GM18517 (cell line): ENCODE results near the gene SLCO3A1.
A peak's percentile ranks its signal among the peaks of the same experiment; 100 is the strongest.
"Not testable (repeated sequence)": the region's sequence is repeated elsewhere in the genome, so short reads cannot be mapped to it uniquely, and the experiment has no call there.

ENCODE experiments used
- ATAC-seq: cut with Tn5 transposase; IDR thresholded peaks from one replicate; pipeline ENCODE4 v1.9.1; 2021; ENCODE audit warnings: mild to moderate bottlenecking, moderate library complexity; ENCODE audit not compliant: unreplicated experiment

Gene SLCO3A1

DNA sequence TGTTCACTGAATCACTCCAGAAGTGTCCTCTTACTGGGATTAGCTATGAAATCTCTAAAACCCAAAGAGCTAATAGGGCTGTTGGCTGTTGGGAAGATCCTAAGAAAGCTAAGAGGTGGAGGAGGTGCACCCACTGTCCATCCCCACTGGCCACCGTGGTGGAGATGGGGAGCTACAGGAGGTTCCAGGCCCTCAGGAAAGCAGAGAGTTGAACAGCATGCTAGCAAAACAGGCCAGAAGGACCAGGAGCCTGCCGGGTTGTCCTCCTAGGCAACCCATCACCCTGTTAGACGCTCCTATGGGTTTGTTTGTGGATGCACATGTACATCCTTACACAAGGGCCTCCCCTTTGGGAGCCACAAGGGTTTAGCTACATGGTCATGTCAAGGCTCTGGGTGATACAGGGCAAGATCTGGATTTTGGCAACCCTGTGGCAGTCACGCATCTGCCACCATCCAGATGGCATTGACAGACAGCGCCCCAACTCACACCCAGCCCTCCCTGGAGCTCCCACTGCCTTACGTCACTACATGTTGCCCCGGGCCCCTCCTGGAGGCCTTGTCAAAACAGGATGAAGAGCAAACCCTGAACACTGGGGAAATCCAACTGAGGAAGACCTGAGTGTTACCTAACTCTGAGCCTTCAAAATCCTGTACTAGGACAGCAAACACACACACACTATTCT lies 208.1 kb downstream of the SLCO3A1 start:
- no peak for ATAC-seq

DNA sequence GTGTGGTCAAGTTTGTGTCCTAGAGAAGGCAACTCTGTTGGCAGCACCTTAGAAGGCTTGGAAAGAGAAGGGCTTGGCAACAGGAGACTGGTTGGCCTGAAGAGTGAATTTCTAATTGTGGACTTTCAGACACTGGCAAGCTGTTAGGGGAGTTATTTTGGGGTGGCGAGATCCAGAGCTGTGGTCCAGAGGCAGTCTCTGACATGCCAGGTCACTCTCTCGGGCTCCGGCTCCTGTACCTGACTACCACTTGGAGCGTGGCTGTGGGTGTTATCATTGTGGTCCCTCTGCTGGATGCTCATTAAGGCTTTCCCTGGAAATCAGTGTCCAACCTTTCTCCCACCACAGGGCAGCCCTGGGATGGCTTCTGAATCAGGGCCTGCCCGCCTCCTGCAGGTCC lies 209.0 kb downstream of the SLCO3A1 start:
- ATAC-seq, result no peak

DNA sequence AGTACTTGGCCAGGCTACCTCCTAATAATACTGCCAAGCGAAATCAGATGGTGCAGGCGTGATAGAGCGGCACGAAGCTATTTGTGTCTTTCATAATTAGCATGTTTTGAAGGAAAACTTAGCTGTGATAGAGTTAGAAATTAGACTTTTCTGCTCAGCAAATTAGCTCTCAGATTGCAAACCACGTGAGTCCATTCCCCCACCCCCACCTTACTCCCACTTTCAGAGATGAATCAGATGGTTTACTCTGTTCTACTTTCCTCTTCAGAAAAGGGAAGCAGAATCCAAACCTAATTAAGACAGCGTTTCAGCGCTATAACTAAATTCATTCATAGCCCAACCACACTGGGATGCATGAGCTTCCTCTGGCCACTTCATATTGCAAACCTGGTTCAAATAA lies 214.6 kb downstream of the SLCO3A1 start:
- no peak for ATAC-seq

DNA sequence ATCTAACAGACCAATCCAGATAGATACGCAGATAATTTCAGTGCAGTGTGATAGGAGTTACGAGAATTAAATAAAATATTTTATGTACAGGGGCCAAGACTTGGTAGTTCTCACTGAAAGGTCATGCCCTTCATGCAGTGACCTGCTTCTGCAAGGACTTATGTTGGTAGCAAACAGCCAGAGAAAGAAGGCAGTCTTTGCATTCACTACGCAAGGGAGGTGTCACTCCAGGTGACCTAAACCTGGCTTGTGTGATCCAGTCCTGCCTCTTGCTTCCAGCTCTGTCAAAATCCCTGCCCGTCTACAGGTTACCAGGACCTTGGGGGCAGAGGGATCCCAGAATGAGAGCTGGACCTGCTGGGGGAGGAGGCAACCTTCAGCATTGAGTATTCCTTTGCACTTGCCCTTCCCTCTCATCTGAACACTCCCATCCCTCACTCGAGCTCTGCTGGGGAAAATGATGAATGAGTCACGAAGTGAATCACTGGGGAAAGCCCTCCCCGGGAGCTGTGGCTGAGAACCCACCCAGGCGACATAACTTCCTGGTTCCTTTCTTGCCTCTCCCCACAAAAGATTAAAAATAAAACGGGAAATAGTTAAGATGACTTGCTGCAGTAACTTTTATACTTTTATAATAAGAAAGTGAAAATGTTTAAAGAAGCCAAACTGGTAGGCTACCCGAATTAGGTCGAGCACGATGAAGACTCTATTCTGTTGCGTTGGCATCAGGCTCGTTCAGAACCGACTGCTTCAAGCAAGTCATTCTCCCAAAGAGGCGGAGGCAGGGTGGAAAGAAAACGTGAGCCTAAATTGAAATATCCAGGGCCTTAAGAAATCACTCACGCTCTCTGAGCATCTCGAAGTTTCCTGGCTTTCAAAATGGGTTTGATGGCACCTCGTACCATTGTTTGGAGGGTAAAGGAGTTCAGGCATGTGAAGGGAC lies 216.1 kb downstream of the SLCO3A1 start:
- ATAC-seq, result no peak

DNA sequence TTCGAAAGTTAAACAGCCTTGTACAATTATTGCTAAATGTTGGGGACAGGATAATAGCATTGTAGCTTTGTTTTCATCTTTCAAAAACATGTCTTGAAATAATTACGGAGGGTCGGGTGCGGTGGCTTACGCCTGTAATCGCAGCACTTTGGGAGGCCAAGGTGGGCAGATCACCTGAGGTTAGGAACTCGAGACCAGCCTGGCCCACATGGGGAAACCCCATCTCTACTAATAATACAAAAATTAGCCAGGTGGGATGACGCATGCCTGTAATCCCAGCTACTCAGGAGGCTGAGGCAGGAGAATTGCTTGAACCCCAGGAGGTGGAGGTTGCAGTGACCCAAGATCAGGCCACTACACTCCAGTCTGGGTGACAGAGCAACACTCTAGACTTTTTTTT lies 216.7 kb downstream of the SLCO3A1 start:
- ATAC-seq, result not testable (repeated sequence)

DNA sequence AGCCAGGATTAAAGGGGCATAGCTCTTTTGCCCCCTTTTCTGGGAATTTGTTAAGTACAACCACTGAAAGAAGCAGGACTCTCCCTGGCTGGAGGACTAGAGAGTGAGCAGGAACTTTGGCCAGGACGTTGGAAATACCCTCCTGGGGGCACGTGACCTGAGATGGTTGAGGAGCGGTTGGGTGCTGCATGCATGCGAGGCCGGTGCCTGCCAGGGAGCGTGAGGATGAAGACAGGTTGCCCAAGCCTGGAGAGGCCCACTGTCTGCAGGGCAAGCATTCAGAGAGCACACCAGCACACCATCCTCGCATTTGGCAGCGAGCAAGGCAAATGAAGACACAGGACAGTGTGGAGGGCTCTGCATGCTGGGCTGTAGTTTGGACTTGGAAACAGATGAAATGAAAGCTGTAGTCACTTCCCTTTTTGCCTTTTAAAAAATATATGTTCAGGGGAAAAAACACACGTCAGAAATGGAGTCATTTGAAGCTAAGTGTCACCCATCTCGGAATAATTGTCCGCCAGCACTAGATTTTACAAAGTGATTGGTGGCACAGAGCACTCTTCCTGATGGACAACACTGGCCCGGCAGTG lies 217.6 kb downstream of the SLCO3A1 start:
- ATAC-seq, result no peak

DNA sequence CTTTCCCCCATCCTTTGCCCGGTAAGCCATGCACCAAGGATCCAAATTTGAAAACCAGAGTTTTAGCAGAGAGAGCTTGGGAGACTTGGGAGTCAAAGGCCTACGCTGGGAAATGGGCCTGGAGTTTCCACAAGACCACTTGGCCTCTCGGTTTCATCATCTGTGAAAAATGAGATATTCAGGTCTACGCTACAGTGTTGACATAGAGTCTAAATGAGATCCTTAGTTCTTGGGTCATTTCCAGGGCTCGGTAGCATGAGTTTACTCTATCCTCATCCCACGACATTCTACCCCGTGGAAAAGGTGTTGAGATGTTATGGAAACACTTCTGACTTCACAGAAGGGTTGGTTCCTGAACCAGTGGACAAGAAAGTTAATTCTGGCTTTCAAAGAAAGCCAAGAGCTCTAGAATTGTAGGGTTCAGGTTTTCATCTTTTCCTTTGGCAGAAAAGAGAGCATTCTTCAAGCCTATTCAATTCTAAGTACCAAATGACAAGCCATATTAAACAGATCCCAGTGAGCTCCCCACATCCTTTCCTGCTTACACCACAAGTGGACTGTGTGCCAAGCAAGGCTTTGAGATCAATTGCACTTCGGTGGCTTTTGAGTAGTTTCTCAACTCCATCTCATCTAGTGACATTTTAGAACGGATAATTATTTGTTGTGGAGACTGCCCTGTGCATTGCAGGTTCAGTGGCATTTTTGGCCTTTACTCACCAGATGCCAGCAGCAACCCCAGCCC lies 219.7 kb downstream of the SLCO3A1 start:
- no peak for ATAC-seq

DNA sequence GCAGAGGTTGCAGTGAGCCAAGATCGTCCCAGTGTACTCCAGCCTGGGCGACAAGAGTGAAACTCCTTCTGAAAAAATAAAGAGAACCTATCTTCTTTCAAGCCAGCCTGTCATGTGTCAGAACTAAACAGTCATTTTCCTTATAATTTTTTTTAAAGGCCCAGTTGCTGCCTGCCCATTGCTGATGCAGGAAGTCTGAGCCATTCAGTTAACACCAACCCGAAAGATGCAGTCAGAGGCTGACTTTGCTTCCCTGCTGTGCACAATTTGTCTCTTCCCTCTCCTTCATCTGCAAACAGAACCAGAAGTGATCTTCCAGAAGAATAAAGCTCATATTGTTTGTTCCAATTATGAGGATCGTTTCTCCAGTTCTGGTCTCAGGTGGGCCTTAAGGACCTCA lies 220.6 kb downstream of the SLCO3A1 start:
- ATAC-seq, result no peak

DNA sequence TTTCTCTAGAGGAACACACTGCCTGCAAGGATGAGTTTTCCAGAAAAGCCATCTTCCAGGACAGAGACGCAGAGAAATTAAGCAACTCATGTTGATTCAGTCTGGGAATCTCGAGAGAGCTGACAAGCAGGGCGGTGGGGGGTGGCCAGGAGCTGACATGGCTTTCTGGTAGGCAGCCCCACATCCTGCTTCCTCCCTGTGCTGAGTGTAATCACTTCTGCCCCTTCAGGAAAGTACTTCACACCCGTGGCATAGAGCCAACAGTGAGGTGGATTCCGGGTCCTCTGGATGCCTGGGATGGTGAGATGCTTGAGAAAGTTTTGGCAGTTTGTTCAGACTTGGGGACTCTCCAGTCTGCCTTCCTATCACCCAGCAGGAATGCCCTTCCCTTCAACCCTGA lies 221.1 kb downstream of the SLCO3A1 start:
- ATAC-seq, result no peak

DNA sequence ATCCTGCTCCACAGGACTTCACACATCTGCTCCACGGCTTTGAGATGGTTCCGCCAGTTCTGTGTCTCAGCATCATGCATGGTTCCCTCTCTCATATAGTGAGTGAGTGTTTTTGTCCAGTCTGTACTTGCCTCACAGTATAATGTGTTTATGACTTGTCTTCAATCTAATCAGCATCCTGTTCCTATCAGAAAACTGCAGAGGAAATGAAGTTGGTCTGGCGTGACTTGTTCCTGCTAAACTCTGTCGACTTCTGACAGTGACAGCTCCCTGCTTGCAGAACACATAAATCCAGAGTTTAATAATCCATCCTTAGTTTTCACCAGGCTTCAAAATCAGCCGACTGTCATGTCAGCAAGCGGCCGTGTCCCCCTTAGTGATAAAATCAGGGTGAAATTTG lies 222.3 kb downstream of the SLCO3A1 start:
- no peak for ATAC-seq

DNA sequence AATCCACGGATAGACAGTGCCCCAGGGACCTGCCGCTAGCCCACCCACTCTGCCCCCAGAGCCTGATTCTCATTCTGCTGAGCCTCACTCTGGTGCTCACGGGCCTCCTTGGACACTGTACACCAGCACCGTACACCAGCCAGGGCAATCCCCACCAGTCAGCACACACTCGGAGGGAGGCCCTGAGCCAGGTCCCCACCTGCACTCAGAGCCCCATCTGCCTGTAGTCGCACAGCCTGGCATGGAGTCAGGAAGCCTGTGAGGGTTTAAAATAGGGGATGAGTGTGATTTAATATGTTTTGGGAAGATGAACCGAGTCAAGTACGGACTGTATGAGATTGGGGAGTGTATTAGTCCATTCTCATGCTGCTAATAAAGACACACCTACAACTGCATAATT lies 223.0 kb downstream of the SLCO3A1 start:
- ATAC-seq, result no peak

DNA sequence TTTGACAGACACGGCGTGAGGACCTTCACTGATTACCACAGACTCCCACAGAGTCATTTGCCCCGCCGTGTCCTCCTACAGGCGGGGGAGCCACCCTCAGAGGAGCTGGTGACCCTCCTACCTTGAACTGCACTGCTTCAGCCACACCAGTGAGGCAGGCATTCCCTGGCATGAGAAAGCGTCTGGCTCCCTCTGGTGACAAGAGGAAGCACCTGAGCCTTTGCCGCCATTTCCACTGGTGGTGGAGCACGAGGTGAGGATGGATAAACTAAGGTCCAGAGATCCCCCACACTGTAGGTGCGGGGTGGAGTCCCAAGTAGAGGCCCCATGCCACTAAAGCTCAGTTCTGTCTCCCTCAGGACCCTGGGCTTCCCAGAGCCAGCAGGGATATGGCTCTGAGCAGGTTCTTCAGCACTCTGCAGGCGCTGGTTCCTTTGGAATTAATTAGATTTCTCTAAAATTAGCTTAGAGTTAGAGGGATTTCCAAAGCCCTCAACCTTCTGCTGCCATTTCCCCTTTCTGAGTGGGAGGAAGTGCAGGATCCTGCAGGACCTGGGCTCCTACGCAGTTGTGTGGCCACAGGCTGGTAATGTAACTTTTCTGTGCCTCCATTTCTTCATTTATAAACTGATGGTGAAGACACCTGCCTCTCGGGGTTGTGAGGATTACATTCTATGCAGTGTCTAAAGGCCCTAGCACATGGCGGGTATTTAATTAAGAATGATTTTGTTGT lies 224.0 kb downstream of the SLCO3A1 start:
- peak; percentile 70 for ATAC-seq

DNA sequence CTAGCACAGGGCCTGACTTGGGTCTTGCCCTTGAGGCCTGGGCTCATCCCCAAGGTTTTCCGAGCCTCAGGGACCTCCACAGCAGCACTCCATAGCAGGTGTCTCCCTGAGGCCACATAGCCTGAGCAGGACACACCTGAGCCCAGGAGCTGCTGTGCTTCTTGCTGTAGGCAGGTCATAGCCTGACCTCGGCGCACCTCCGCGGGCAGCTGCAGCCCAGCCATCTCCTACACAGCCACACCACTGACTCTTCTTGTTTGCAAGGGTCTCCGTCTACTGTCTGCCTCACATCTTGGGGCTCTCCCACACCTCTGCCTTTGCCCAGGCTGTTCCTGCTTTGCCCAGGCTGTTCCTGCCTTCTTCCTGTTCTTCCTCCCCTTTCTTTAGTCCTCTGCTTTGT lies 224.8 kb downstream of the SLCO3A1 start:
- no peak for ATAC-seq

DNA sequence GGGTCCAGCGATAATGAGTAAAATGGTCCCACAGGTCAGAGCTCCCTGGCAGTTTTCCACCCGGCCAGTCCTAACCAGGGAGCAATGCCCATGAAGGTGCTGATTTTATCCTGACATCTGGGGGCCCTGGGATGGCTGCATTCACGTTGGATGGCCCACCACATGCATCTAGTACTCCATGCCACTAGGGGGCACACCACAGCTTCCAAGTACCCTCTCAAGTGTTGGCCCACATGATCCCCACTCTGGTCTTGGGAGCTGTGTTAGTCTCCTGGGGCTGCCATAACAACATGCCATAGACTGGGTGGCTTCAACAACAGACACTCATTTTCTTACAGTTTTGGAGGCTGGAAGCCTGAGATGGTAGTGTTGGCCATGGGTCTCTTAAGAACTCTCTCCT lies 225.5 kb downstream of the SLCO3A1 start:
- ATAC-seq, result no peak

DNA sequence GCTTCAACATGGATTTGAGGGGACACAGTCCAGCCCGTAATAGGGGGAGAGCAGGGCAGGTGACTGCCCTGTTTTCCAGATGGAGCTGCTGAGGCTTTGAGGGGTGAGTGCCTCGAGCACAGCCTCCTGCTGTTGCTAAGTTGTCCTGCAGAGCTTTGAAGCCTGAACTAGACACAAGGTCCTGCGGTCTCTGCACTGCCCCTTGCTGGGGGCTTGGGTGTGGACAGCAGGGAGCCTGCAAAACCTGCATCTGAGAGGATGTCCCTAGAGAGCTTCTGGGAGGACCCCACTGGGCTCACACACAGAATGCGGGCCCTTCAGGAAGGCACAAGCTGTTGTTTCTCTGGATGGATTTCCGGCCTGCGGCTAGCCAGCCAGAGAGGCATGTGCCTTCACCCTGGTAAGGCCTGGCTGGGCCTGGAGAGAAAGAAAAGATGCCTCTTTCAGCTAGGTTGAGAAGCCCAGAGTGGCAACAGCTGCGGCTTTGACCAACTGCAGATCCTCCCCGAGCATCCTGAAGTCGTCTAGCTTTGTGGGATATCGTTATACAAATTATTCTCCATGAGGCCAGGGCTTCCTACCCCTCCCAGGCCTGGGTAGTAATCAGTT lies 226.2 kb downstream of the SLCO3A1 start:
- no peak for ATAC-seq

DNA sequence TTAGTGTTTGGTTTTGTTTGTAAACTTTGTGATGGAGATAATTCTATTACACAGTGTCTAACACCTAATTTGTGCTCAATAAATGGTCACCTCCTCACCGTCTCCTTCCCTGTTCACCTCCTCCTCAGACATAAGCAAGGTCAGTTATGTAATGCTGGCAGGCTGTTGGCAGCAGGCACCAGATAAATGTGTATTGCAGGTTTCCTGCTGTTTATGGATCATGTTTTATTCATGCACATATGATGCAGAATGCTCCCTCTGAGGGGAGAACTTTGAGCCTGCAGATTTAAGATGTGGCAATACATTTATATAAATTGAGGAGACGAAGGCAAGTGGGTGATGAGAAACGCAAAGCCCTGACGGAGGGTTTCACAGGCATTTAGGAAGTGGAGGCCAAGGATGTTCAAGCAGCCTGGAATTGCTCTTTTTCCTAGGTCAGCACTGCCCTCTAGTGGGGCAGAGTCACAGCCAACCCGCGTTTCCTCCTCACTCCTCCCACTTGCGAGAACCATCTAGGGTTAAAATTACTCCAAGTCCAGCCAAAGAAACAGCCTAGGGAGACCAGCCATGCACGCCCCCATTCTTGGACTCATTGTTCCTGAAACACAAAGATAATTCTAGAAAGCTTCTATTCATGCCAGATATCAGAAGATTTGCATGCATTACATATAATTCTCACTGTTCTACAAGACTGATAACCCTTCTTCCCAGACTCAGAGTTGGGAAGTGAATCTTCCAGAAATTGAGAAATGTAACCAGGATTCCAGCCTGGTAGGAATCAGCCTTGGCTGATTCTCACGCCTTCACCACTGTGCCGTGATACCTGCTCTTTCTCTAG lies 228.7 kb downstream of the SLCO3A1 start:
- no peak for ATAC-seq

DNA sequence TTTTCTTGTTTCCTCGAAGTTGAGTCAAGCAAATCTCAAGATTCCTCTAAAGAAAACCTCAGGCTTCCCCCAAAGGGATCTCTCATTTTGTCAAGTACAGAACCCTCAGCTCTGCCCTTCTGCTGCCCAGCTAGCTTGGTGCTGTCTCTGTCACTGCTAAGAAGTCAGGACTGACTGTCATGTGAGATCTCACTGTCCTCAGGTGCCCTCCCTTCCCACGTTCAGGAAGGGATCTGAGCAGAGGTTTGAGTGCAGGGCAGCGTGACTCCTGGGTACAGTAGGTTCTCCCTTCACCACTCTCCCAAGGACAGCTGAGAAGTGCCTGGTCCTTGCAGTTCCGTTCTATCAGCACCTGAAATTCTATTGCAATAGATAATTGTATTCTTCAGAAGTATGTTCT lies 229.7 kb downstream of the SLCO3A1 start:
- no peak for ATAC-seq

DNA sequence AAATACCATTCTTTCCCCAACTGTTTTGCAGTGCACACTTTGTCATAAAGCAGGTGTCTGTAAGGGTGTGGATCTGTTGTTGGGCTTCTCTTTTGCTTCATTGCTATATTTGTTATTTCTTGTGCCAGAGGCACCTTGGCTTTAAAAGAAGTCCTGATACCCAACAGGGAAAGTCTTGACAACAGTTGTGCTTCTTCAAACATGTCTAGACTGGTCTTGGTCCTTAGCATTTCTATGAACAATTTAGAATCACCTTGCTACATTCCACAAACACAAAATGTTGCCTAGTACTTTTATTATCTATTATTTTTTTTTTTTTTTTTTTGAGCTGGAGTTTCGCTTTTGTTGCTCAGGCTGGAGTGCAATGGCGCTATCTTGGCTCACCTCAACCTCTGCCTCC lies 233.7 kb downstream of the SLCO3A1 start:
- no peak for ATAC-seq

DNA sequence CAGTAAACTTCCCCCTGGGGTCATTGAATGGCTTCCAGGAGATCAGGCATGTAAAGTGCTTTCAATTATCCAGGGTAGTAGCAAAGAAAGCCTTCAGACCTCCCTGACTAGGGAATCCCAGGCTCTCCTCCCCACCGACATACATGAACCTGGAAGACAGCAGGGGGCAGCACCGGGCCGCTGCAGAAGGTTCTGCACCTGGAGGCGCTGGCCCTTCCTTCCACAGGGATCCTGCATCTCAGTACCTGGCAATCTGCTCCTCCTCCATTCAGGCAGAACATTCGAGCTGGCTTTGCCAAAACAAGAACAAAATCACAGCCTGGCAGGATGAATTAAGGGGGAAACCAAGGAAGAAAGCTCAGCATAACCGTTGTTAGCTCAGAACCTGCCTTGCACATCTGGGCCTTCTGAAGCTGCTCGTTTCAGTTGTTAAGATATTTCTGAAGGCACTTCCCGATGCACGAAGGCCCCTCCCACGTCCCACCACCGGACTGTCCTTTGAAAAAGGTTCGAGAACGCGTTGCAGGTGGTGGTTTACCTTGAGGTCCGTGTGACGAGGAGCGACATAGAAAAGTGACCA lies 237.7 kb downstream of the SLCO3A1 start:
- ATAC-seq, result no peak
